Gastrocnemius medialis (tissue), 4 donors: ENCODE data around the gene MORN5.

Experiments
- POLR2A ChIP-seq, 2 donors: fragments of 450-650 bp; IDR thresholded peaks; one replicate each; pipeline ENCODE4 v1.6.1; 2017; ENCODE audit warnings: antibody characterized with exemption in 2 of 2, mild to moderate bottlenecking in 2 of 2, moderate library complexity in 2 of 2
- TF ChIP-seq, protein P1 (sequence below), 5 experiments: fragments of 450-650 bp in 3 of 5; fragments of 200-600 bp in 2 of 5; sonication (generic) in 2 of 5; IDR thresholded peaks in 4 of 5; conservative IDR thresholded peaks in 1 of 5; 1 replicate in 4 of 5; 2 replicates in 1 of 5; pipeline ENCODE4 v1.5.1; 2016 to 2019; ENCODE audit warnings: antibody characterized with exemption in 5 of 5, mild to moderate bottlenecking in 3 of 5, moderate library complexity in 3 of 5

DNA sequence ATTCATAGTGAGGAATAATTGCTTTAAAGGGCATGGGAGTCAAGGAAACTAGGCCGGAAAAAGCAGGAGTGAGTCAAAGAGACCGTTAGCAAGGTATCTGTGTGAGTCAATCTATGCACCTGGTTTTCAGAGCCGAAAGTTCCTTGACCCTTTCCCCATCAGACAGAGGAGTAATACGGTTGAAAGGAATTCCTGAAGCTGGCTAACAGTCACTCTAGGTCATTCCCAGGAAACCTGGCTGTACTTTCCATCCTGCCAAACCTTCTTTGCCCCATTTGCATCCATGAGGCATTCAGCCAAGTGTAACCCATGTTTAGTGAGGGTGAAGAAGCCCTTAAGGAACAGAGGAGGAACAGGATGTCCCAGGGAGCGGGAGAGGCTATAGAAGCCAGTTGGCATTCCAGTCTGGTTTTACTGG, 88.7 kb downstream of the MORN5 start:
- TF ChIP-seq POLR2A (IDR thresholded peaks at IDR 0.05): no peak
- TF ChIP-seq, protein P1, sequence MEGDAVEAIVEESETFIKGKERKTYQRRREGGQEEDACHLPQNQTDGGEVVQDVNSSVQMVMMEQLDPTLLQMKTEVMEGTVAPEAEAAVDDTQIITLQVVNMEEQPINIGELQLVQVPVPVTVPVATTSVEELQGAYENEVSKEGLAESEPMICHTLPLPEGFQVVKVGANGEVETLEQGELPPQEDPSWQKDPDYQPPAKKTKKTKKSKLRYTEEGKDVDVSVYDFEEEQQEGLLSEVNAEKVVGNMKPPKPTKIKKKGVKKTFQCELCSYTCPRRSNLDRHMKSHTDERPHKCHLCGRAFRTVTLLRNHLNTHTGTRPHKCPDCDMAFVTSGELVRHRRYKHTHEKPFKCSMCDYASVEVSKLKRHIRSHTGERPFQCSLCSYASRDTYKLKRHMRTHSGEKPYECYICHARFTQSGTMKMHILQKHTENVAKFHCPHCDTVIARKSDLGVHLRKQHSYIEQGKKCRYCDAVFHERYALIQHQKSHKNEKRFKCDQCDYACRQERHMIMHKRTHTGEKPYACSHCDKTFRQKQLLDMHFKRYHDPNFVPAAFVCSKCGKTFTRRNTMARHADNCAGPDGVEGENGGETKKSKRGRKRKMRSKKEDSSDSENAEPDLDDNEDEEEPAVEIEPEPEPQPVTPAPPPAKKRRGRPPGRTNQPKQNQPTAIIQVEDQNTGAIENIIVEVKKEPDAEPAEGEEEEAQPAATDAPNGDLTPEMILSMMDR (IDR thresholded peaks at IDR 0.05 in 4 of 5, conservative IDR thresholded peaks at IDR 0.05 in 1 of 5): no peak
